Measurements from ENCODE around the gene S100PBP. TPM values are rescaled to one million over a fixed set of nuclear protein-coding genes. Genes with fewer than 3 reads are reported as not detected.

S100PBP gene
- total and polyA plus RNA-seq, 2 of the 13 experiments (the other 11 are each of a cell fraction or from before 2014, with no cell fraction given): 20.4 to 26.1 TPM

DNA sequence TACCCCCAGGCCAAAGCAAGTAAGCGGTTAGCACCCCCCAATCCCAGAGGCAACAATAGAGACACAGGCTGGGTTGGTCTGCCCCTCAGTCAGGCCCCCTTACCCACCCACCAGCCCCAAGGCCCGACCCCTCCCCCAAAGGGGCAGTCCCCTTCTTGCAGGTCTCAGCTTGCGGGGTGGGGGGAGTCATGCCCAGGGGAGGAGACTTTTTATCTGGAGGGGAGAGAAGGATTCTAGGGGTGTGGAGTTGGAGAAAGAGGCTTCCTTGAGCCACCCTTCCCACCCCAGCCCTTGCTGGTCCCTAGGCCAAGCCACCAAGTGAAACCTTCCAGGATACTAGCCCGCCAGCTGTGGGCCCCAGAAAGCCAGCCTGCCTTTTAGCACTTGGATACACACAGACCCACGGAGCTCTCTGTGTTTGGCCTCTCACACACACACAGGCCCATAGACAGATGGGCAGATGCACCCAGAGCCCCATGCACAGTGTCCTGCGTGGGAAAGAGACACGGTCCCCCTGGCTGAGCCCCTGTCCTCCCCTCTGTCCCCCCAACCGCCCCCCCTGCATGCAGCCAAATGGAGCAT lies 76.7 kb downstream of the S100PBP start:
- Histone ChIP-seq H4K20me1 (ENCODE audit: insufficient read depth, low read length) (0 out of 2 replicates have a peak, but pooled peaks cover 2% of the 10 kb centered on the region), H2AFZ (ENCODE audit: low read length) (no peak overlapping the region), H3K27me3 (ENCODE audit: control insufficient read depth in 1 of 2, insufficient read depth in 2 of 2, low read length in 2 of 2) (peaks cover 11 to 59% of the 10 kb centered on the region in 2 experiments; a peak in 3 of 5 replicates), H3K27ac (ENCODE audit: extremely low read length, insufficient read depth, low read length) (no peak overlapping the region), H3K9me3 (ENCODE audit: low read length) (no peaks in the 10 kb centered on the region), H3K9ac (ENCODE audit: insufficient read depth, low read depth, low read length) (no peak overlapping the region), H3K79me2 (ENCODE audit: insufficient read depth, low read length) (no peaks in the 10 kb centered on the region), H3K4me2 (ENCODE audit: low read depth, low read length) (no peak overlapping the region), H3K4me1 (ENCODE audit: insufficient read depth, low read length) (no peaks in the 10 kb centered on the region), H3K36me3 (replicated peaks in 1 of 2; ENCODE audit: control insufficient read depth in 1 of 2, insufficient read depth in 2 of 2, low read length in 2 of 2) (no peaks in the 10 kb centered on the region), H3K4me3 (replicated peaks in 1 of 3; ENCODE audit: insufficient read depth in 1 of 3, low read depth in 2 of 3, low read length in 3 of 3) (no peak overlapping the region)
- TF ChIP-seq, protein P1, sequence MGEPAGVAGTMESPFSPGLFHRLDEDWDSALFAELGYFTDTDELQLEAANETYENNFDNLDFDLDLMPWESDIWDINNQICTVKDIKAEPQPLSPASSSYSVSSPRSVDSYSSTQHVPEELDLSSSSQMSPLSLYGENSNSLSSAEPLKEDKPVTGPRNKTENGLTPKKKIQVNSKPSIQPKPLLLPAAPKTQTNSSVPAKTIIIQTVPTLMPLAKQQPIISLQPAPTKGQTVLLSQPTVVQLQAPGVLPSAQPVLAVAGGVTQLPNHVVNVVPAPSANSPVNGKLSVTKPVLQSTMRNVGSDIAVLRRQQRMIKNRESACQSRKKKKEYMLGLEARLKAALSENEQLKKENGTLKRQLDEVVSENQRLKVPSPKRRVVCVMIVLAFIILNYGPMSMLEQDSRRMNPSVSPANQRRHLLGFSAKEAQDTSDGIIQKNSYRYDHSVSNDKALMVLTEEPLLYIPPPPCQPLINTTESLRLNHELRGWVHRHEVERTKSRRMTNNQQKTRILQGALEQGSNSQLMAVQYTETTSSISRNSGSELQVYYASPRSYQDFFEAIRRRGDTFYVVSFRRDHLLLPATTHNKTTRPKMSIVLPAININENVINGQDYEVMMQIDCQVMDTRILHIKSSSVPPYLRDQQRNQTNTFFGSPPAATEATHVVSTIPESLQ (CRISPR knock-in tag; conservative IDR thresholded peaks at IDR 0.05): no peak
- no peak for TF ChIP-seq DBP (CRISPR knock-in tag; IDR thresholded peaks at IDR 0.05; ENCODE audit: not compliant biosample characterization)
- no peak for TF ChIP-seq PRPF4 (IDR thresholded peaks at IDR 0.05; ENCODE audit: low read depth, low read length, poor library complexity, severe bottlenecking)
- no peak for TF ChIP-seq NR2F2 (IDR thresholded peaks at IDR 0.05; ENCODE audit: borderline replicate concordance, low read depth)
- no peak for TF ChIP-seq RBFOX2 (IDR thresholded peaks at IDR 0.05; ENCODE audit: low read depth, low read length)
- TF ChIP-seq, protein P2, sequence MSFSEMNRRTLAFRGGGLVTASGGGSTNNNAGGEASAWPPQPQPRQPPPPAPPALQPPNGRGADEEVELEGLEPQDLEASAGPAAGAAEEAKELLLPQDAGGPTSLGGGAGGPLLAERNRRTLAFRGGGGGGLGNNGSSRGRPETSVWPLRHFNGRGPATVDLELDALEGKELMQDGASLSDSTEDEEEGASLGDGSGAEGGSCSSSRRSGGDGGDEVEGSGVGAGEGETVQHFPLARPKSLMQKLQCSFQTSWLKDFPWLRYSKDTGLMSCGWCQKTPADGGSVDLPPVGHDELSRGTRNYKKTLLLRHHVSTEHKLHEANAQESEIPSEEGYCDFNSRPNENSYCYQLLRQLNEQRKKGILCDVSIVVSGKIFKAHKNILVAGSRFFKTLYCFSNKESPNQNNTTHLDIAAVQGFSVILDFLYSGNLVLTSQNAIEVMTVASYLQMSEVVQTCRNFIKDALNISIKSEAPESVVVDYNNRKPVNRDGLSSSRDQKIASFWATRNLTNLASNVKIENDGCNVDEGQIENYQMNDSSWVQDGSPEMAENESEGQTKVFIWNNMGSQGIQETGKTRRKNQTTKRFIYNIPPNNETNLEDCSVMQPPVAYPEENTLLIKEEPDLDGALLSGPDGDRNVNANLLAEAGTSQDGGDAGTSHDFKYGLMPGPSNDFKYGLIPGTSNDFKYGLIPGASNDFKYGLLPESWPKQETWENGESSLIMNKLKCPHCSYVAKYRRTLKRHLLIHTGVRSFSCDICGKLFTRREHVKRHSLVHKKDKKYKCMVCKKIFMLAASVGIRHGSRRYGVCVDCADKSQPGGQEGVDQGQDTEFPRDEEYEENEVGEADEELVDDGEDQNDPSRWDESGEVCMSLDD (CRISPR knock-in tag; IDR thresholded peaks at IDR 0.05; ENCODE audit: borderline replicate concordance): no peak
- TF ChIP-seq RBAK (CRISPR knock-in tag; IDR thresholded peaks at IDR 0.05): no peak
- TF ChIP-seq RCOR2 (CRISPR knock-in tag; IDR thresholded peaks at IDR 0.05): no peak
- no peak for TF ChIP-seq ZNF878 (CRISPR knock-in tag; IDR thresholded peaks at IDR 0.05)
- TF ChIP-seq, protein P3, sequence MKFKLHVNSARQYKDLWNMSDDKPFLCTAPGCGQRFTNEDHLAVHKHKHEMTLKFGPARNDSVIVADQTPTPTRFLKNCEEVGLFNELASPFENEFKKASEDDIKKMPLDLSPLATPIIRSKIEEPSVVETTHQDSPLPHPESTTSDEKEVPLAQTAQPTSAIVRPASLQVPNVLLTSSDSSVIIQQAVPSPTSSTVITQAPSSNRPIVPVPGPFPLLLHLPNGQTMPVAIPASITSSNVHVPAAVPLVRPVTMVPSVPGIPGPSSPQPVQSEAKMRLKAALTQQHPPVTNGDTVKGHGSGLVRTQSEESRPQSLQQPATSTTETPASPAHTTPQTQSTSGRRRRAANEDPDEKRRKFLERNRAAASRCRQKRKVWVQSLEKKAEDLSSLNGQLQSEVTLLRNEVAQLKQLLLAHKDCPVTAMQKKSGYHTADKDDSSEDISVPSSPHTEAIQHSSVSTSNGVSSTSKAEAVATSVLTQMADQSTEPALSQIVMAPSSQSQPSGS (CRISPR knock-in tag; IDR thresholded peaks at IDR 0.05): no peak
- TF ChIP-seq ATF1 (CRISPR knock-in tag; IDR thresholded peaks at IDR 0.05): no peak
- TF ChIP-seq HNRNPK (IDR thresholded peaks at IDR 0.05; ENCODE audit: low read depth, low read length, poor library complexity, severe bottlenecking): no peak
- TF ChIP-seq TRIM24 (CRISPR knock-in tag; IDR thresholded peaks at IDR 0.05): no peak
- no peak for TF ChIP-seq GTF2F1 (IDR thresholded peaks at IDR 0.05; ENCODE audit: low read length)
- TF ChIP-seq ARNT2 (CRISPR knock-in tag; IDR thresholded peaks at IDR 0.05; ENCODE audit: low read depth): no peak
- WGBS (ENCODE audit: low lambda C conversion rate): 50% methylated on average over 7 of the region's 8 CpGs
- intact Hi-C loops (cut with micrococcal nuclease; ENCODE audit: unreplicated experiment) (no loop called here), in situ Hi-C loops (cut with HindIII; ENCODE audit: extremely low pct_ligation_motif_present, low pct_unique_long_range_greater_than_20kb) (no loop called here)
- ChIA-PET POLR2A (interaction anchor here (0.9 kb wide), 1 partner anchor 70 kb away, joined by 3 read pairs; no protein-coding TSS in a partner anchor), CTCF (ENCODE audit: low intra/inter-chr PET ratio, low total read pairs) (no interaction called here)
- DNase-seq (ENCODE audit: low spot score) (no peak), ATAC-seq (no peak), FAIRE-seq (no peak)
- BruUV-seq (replicated peaks): no TSS peak
